Endothelial cell of umbilical vein (primary cell): Measurements from ENCODE around the gene ARHGEF26. TPM values are rescaled to one million over a fixed set of nuclear protein-coding genes. Genes with fewer than 3 reads are reported as not detected.

Source experiments
- BruUV-seq: library from RNA; stranded (reverse); fragments of 400-500 nt; replicated peaks from 2 replicates; lab custom pipeline; 2021; lab: Mats Ljungman, UMichigan
- CTCF ChIA-PET: fragments of 300-600, 350-600 bp; sonication (Branson Sonifier 250); formaldehyde crosslinking; loops from one replicate; lab custom pipeline; 2021; ENCODE audit warnings: antibody characterized with exemption, inconsistent platforms; lab: Charles Lee
- POLR2A ChIA-PET: fragments of 300-600, 350-600 bp; sonication (Branson Sonifier 250); formaldehyde crosslinking; loops from one replicate; lab custom pipeline; 2021; ENCODE audit warnings: antibody characterized with exemption, inconsistent platforms; lab: Charles Lee
- DNase-seq: peaks from one replicate; pipeline ENCODE4 v3.0.0-alpha.2; 2011; ENCODE audit warnings: low read depth, low spot score
- FAIRE-seq: peaks from 2 replicates; lab custom pipeline; 2011; peaks lifted over from hg19 to GRCh38; lab: Jason Lieb, UNC
- H2AFZ ChIP-seq: 2 replicates; pipeline ENCODE4 v1.6.0; 2012; ENCODE audit warnings: low read depth, low read length, control low read depth, inconsistent platforms
- H3K27ac ChIP-seq: 2 replicates; pipeline ENCODE4 v1.5.1; 2011; ENCODE audit warnings: low read depth, mild to moderate bottlenecking, control low read depth, low read length, moderate library complexity; ENCODE audit not compliant: insufficient read depth
- H3K27me3 ChIP-seq, 2 experiments: 2 replicates each; pipeline versions ENCODE4 v1.6.0 to v1.6.1; 2011; ENCODE audit warnings: low read length in 2 of 2, mixed read lengths in 1 of 2; ENCODE audit not compliant: control insufficient read depth in 2 of 2, insufficient read depth in 2 of 2
- H3K36me3 ChIP-seq, 2 experiments: 2 replicates in 1 of 2; 3 replicates in 1 of 2; pipeline ENCODE4 v1.5.1; 2011; ENCODE audit warnings: low read length in 2 of 2, mild to moderate bottlenecking in 1 of 2, moderate library complexity in 1 of 2; ENCODE audit not compliant: control insufficient read depth in 2 of 2, insufficient read depth in 2 of 2; ENCODE audit errors: extremely low read depth in 1 of 2
- H3K4me1 ChIP-seq: 3 replicates; pipeline ENCODE4 v1.5.1; 2011; ENCODE audit warnings: mild to moderate bottlenecking, low read length; ENCODE audit not compliant: control insufficient read depth, insufficient read depth; ENCODE audit errors: extremely low read depth
- H3K4me2 ChIP-seq: 2 replicates; pipeline ENCODE4 v1.6.1; 2011; ENCODE audit warnings: low read length, control low read depth, mixed read lengths; ENCODE audit not compliant: insufficient read depth
- H3K4me3 ChIP-seq, 3 experiments: fragments of 200-600 bp in 1 of 3; sonication (generic), shearing (Covaris generic) in 1 of 3; replicated peaks in 1 of 3; 2 replicates each; pipeline ENCODE4 v1.5.1; 2011 to 2016; ENCODE audit warnings: control low read depth in 3 of 3, low read length in 3 of 3, mild to moderate bottlenecking in 2 of 3, inconsistent platforms in 1 of 3, low read depth in 1 of 3, moderate library complexity in 1 of 3; ENCODE audit not compliant: insufficient read depth in 1 of 3
- H3K79me2 ChIP-seq: 2 replicates; pipeline ENCODE4 v1.6.0; 2012; ENCODE audit warnings: low read length, inconsistent platforms; ENCODE audit not compliant: control insufficient read depth, insufficient read depth
- H3K9ac ChIP-seq: replicated peaks from 2 replicates; pipeline ENCODE3; 2011; ENCODE audit warnings: low read length, control low read depth; ENCODE audit not compliant: insufficient read depth; ENCODE audit errors: extremely low read depth
- H3K9me1 ChIP-seq: replicated peaks from 3 replicates; pipeline ENCODE4 v1.6.0; 2011; ENCODE audit warnings: mild to moderate bottlenecking, low read length; ENCODE audit not compliant: control insufficient read depth, insufficient read depth; ENCODE audit errors: extremely low read depth
- H3K9me3 ChIP-seq: replicated peaks from 2 replicates; pipeline ENCODE4 v1.5.1; 2012; ENCODE audit warnings: low read length, inconsistent platforms; ENCODE audit not compliant: control insufficient read depth, insufficient read depth
- H4K20me1 ChIP-seq: replicated peaks from 2 replicates; pipeline ENCODE3; 2011; ENCODE audit warnings: mild to moderate bottlenecking, low read length; ENCODE audit not compliant: control insufficient read depth, insufficient read depth; ENCODE audit errors: extremely low read depth
- EZH2 ChIP-seq: IDR thresholded peaks from 2 replicates; pipeline ENCODE4 v1.6.1; 2012; ENCODE audit warnings: borderline replicate concordance, low read depth, mild to moderate bottlenecking, moderate library complexity, low read length, inconsistent platforms; ENCODE audit not compliant: severe bottlenecking
- FOS ChIP-seq: IDR thresholded peaks from 2 replicates; pipeline ENCODE4 v1.6.1; 2011; ENCODE audit warnings: mild to moderate bottlenecking, low read length, moderate library complexity, borderline replicate concordance; ENCODE audit not compliant: insufficient read depth
- GATA2 ChIP-seq: IDR thresholded peaks from 2 replicates; pipeline ENCODE4 v1.7.0; 2011; ENCODE audit warnings: low read depth, mild to moderate bottlenecking, moderate library complexity, mixed read lengths, low read length; ENCODE audit not compliant: insufficient read length, insufficient read depth
- JUN ChIP-seq: IDR thresholded peaks from 2 replicates; pipeline ENCODE4 v1.6.1; 2011; ENCODE audit warnings: borderline replicate concordance, low read depth; ENCODE audit not compliant: insufficient read length, insufficient read depth
- MYC ChIP-seq: IDR thresholded peaks from one replicate; pipeline ENCODE4 v1.6.1; 2011; ENCODE audit warnings: mild to moderate bottlenecking, low read depth, low read length
- POLR2A ChIP-seq: IDR thresholded peaks from 2 replicates; pipeline ENCODE4 v1.6.1; 2012; ENCODE audit warnings: low read depth, mild to moderate bottlenecking, control low read depth, low read length
- POLR2AphosphoS5 ChIP-seq: IDR thresholded peaks from 2 replicates; pipeline ENCODE4 v1.6.1; 2012; ENCODE audit warnings: low read depth, mild to moderate bottlenecking, control low read depth, low read length, moderate library complexity; ENCODE audit not compliant: insufficient read depth
- dilution Hi-C: fragments of 300-500 bp; cut with MboI; formaldehyde crosslinking; loops from one replicate; pipeline ENCODE4 v1.15.0; 2019; ENCODE audit warnings: low sequenced_read_pairs; ENCODE audit not compliant: extremely low pct_ligation_motif_present
- intact Hi-C: fragments of 100-400 bp; cut with micrococcal nuclease; formaldehyde crosslinking; loops from one replicate; pipeline ENCODE4 v1.10.0; 2022
- polyA plus RNA-seq, 4 experiments: library from polyadenylated mRNA; depleted of rRNA in 3 of 4; stranded (reverse) in 3 of 4; unstranded in 1 of 4; fragments of >200 nt; gene quantifications; 2 replicates each; pipeline versions ENCODE4 v1.2.1 to v1.2.3, GENCODE V29; 2011 to 2012; ENCODE audit warnings: missing spikeins in 1 of 4
- total RNA-seq: library from RNA; stranded (reverse); gene quantifications from 2 replicates; pipeline ENCODE4 v1.2.3, GENCODE V29; 2021
- TF ChIP-seq, protein P1 (sequence below), 2 donors: IDR thresholded peaks; 1 replicate in 1 of 2; 2 replicates in 1 of 2; pipeline ENCODE4 v1.5.1; 2011; ENCODE audit warnings: low read length in 2 of 2, mild to moderate bottlenecking in 2 of 2, moderate library complexity in 2 of 2, control low read depth in 1 of 2, inconsistent platforms in 1 of 2, low read depth in 1 of 2; ENCODE audit not compliant: insufficient read depth in 1 of 2; ENCODE audit errors: extremely low read depth in 1 of 2
- TF ChIP-seq, protein P2 (sequence below): IDR thresholded peaks from 2 replicates; pipeline ENCODE4 v1.6.1; 2011; ENCODE audit not compliant: insufficient read depth, insufficient read length

The ARHGEF26 gene
- total and polyA plus RNA-seq, 2 donors (not counting 3 experiments of a cell fraction or from before 2014, with no cell fraction given): 0.57 to 2.9 TPM

DNA sequence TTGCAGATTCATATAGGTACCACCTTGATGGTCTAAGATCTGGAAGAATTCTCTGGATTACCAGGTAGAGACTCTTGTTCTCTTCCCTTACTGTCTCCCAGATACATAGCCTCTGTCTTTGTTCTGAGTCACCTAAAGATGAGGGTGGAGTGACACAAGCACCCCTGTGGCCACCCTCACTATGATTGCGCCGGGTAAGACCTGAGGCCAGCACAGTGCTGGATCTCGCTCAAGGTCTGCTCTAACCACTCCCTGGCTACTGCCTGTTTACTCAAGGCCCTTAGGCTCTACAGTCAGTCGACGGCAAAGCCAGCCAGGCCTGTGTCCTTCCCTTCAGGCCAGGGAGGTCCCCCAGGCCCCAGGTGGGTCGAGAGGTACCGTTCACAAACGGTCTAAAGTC, 88.3 kb downstream of the ARHGEF26 start:
- Histone ChIP-seq H3K27ac (no peak overlapping the region), H3K9ac (no peak overlapping the region), H3K4me2 (no peak overlapping the region), H3K79me2 (no peaks in the 10 kb centered on the region), H3K4me3 (no peak overlapping the region), H3K9me3 (no peaks in the 10 kb centered on the region), H3K4me1 (no peaks in the 10 kb centered on the region), H3K27me3 (no peaks in the 10 kb centered on the region), H4K20me1 (no peaks in the 10 kb centered on the region), H3K36me3 (no peaks in the 10 kb centered on the region), H3K9me1 (no peaks in the 10 kb centered on the region), H2AFZ (no peak overlapping the region)
- dilution Hi-C loops: no loop called here
- FAIRE-seq (no peak), DNase-seq (no peak)
- intact Hi-C loops: no loop called here
- BruUV-seq: no TSS peak
- ChIA-PET CTCF (no interaction called here), POLR2A (no interaction called here)
- TF ChIP-seq, protein P1, sequence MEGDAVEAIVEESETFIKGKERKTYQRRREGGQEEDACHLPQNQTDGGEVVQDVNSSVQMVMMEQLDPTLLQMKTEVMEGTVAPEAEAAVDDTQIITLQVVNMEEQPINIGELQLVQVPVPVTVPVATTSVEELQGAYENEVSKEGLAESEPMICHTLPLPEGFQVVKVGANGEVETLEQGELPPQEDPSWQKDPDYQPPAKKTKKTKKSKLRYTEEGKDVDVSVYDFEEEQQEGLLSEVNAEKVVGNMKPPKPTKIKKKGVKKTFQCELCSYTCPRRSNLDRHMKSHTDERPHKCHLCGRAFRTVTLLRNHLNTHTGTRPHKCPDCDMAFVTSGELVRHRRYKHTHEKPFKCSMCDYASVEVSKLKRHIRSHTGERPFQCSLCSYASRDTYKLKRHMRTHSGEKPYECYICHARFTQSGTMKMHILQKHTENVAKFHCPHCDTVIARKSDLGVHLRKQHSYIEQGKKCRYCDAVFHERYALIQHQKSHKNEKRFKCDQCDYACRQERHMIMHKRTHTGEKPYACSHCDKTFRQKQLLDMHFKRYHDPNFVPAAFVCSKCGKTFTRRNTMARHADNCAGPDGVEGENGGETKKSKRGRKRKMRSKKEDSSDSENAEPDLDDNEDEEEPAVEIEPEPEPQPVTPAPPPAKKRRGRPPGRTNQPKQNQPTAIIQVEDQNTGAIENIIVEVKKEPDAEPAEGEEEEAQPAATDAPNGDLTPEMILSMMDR (IDR thresholded peaks at IDR 0.05; ENCODE audit: extremely low read depth in 1 of 2, insufficient read depth in 1 of 2, low read depth in 1 of 2, low read length in 2 of 2): no peak
- TF ChIP-seq EZH2 (no peak), FOS (no peak), POLR2A (no peak), POLR2AphosphoS5 (no peak), MYC (no peak), JUN (no peak), GATA2 (no peak)
- TF ChIP-seq, protein P2, sequence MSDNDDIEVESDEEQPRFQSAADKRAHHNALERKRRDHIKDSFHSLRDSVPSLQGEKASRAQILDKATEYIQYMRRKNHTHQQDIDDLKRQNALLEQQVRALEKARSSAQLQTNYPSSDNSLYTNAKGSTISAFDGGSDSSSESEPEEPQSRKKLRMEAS: no peak
